AG09319 (cell line): ENCODE data around the gene TBC1D13.

ENCODE experiments used
- DNase-seq: peaks from one replicate; pipeline ENCODE4 v3.0.0-alpha.2; 2010; ENCODE audit warnings: low read depth; ENCODE audit errors: extremely low read depth
- TF ChIP-seq, protein P1 (sequence below): IDR thresholded peaks from 2 replicates; pipeline ENCODE4 v1.5.1; 2011; ENCODE audit warnings: low read depth, mild to moderate bottlenecking, inconsistent platforms, low read length, moderate library complexity

TBC1D13 gene

GRCh38 chr9:128757602-128758001, 29.5 kb upstream of the TBC1D13 start:
- TF ChIP-seq, protein P1, sequence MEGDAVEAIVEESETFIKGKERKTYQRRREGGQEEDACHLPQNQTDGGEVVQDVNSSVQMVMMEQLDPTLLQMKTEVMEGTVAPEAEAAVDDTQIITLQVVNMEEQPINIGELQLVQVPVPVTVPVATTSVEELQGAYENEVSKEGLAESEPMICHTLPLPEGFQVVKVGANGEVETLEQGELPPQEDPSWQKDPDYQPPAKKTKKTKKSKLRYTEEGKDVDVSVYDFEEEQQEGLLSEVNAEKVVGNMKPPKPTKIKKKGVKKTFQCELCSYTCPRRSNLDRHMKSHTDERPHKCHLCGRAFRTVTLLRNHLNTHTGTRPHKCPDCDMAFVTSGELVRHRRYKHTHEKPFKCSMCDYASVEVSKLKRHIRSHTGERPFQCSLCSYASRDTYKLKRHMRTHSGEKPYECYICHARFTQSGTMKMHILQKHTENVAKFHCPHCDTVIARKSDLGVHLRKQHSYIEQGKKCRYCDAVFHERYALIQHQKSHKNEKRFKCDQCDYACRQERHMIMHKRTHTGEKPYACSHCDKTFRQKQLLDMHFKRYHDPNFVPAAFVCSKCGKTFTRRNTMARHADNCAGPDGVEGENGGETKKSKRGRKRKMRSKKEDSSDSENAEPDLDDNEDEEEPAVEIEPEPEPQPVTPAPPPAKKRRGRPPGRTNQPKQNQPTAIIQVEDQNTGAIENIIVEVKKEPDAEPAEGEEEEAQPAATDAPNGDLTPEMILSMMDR = no peak
- DNase-seq = no peak

DNA sequence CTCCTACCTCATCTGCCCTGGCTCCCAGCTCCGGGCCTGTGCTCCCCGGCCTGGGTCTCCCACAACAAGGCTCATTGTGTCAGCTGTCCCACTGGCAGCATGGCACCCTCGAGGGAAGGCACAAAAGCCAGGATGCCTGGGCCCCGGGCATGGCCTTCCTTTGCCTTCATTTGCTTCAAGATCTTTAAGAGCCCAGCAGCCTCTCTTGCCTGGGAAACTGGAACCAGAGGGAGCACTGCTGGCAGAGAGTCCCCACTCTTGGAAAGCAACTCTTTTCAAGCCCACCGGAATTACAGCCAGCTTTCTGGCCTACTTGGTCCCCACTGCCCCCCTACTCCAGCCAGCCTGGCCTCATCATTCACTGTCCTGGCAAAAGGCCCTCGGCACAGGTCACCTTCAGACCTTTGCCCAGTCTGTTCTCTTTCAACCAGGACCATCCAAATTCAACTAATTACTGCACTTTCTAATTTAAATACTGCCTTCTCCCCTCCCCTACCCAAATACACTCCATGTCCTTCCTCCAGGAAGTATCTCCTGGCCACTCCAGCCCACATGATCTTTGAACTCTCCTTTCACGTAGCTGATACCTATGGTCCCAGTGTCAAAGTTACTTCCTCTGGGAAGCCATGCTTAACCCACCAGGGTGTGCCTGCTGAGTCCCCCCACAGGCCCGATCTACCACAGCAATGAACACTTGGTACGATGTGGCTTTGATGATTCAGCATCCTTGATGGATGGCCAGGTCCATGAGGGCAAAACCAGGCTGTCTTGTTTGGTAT, 24.2 kb upstream of the TBC1D13 start:
- DNase-seq = no peak
- TF ChIP-seq, protein P1 = no peak

GRCh38 chr9:128764361-128764760, 22.7 kb upstream of the TBC1D13 start:
- DNase-seq = no peak
- TF ChIP-seq, protein P1 = no peak

DNA sequence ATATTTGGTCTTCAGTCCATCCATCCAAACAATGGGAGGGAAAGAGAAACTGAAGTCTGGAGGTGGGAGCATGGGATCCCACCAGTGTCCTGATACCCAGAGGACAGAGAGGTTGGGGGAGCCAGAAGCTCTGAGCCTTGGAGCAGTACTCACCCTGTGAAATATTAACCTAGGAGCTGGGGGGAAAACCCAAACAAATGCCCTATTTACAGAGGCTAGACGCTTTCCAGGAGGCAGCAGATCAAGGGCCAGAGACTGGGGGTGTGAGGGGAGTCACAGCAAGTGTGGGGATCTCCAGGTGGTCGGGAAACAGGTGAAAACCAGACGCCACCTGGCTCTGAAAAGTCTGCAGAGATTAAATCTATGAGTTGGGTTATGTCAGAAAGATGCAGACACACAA, 21.6 kb upstream of the TBC1D13 start:
- TF ChIP-seq, protein P1 = no peak
- DNase-seq = no peak

DNA sequence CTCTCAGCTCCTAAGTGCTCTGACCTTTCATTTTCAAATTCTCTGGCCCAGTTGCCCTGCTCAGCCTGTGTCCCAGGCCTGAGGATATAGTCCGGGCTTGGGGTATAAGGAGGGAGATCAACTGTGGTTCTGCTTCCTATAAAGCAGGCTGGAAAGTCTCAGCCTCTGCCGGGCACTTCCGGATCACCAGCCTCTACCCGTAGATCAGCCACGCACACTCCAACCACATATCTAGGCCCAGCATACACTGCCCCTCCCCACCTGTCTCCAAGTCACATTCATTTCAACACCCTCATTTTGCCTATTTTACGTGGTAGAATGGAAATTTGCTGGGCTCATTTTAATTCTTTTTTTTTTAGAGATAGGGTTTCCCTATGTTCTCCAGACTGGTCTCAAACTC, 18.4 kb upstream of the TBC1D13 start:
- TF ChIP-seq, protein P1 = no peak
- no peak for DNase-seq

- DNase-seq = no peak
- TF ChIP-seq, protein P1 = no peak
Observed at GRCh38 chr9:128770286-128771030, 16.6 kb upstream of the TBC1D13 start.

DNA sequence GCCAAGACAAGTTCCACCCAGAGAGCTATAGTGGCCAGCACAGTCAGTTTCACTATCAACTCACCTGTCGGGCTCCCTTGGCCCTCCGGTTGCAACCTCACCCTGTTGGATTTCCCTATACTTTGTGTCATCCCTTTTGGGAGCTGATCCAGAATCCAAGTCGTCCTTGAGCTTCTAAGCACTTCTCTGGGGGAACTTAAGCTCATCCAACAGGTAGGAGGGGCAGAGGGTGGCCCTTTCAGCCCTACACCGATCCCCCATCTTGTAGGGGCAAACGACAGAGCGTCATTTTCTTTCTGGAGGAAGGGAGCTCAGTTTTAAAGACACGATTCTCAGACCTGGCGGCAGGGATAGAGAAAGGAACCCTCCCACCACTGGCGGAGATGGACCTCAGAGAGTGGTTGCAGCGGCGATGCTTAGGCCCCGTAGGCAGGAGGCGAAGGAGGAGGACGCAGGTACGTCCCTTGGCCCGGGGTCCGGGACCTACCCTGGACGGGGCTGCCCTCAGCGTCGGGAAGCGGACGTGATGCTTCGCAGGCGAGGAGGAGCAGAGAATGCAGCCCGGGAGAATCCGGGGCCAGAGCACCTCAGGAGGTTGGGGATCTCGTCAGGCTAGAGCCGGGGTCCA, 15.8 kb upstream of the TBC1D13 start:
- no peak for DNase-seq

More for the DNA sequence above, 15.8 kb upstream of the TBC1D13 start:
- TF ChIP-seq, protein P1 = no peak
